Liver (tissue), 3 donors: Measurements from ENCODE around the gene MSMO1.

ENCODE experiments used
- CTCF ChIP-seq: fragments of 150-350 bp; IDR thresholded peaks from 2 replicates; pipeline ENCODE4 v1.5.1; 2017; ENCODE audit warnings: improper control_type of control experiment, low read depth, low read length; ENCODE audit not compliant: missing input control
- GABPA ChIP-seq, 2 donors: IDR thresholded peaks in 1 of 2; conservative IDR thresholded peaks in 1 of 2; 2 replicates each; pipeline ENCODE4 v1.6.1; 2016; ENCODE audit warnings: antibody characterized with exemption in 2 of 2, mild to moderate bottlenecking in 1 of 2, moderate library complexity in 1 of 2
- RXRA ChIP-seq, 2 donors: IDR thresholded peaks; 2 replicates each; pipeline ENCODE4 v1.6.1; 2017 to 2018; ENCODE audit warnings: antibody characterized with exemption in 2 of 2, mild to moderate bottlenecking in 1 of 2
- TAF1 ChIP-seq: conservative IDR thresholded peaks from 2 replicates; pipeline ENCODE4 v1.6.1; 2016; ENCODE audit warnings: antibody characterized with exemption, mild to moderate bottlenecking
- donor health status: healthy.
- donor health status: healthy.

GRCh38 chr4:165367040-165367439, 39.6 kb downstream of the MSMO1 start:
- no peak for TF ChIP-seq CTCF
- TF ChIP-seq RXRA (IDR thresholded peaks at IDR 0.05), result peak; percentile 31 to 77
- TF ChIP-seq TAF1, result no peak
- no peak for TF ChIP-seq GABPA (IDR thresholded peaks at IDR 0.05 in 1 of 2, conservative IDR thresholded peaks at IDR 0.05 in 1 of 2)
